Thymus (tissue), 11 donors: ENCODE data around the gene RAMAC. TPM values are rescaled to one million over a fixed set of nuclear protein-coding genes. Genes with fewer than 3 reads are reported as not detected.
"Not testable (repeated sequence)": the region's sequence is repeated elsewhere in the genome, so short reads cannot be mapped to it uniquely, and the experiment has no call there.

Source experiments
- DNase-seq, 9 donors: peaks; one replicate each; pipeline ENCODE4 v3.0.0-alpha.2; 2013; ENCODE audit warnings: low spot score in 9 of 9, low read depth in 6 of 9, missing footprints in 1 of 9
- H3K27ac ChIP-seq, 2 donors: one replicate each; pipeline ENCODE4 v1.5.1; 2013; ENCODE audit warnings: control low read depth in 1 of 2, low read depth in 1 of 2, low read length in 1 of 2, mild to moderate bottlenecking in 1 of 2, moderate library complexity in 1 of 2
- H3K27me3 ChIP-seq, 2 donors: one replicate each; pipeline ENCODE4 v1.5.1; 2013; ENCODE audit warnings: low read length in 1 of 2; ENCODE audit not compliant: control insufficient read depth in 2 of 2, insufficient read depth in 1 of 2
- H3K36me3 ChIP-seq, 2 donors: one replicate each; pipeline ENCODE4 v1.5.1; 2013; ENCODE audit warnings: low read length in 1 of 2, mild to moderate bottlenecking in 1 of 2, moderate library complexity in 1 of 2; ENCODE audit not compliant: control insufficient read depth in 2 of 2, insufficient read depth in 2 of 2
- H3K4me1 ChIP-seq, 2 donors: one replicate each; pipeline ENCODE4 v1.5.1; 2013; ENCODE audit warnings: low read length in 2 of 2; ENCODE audit not compliant: control insufficient read depth in 2 of 2, insufficient read depth in 2 of 2
- H3K4me3 ChIP-seq, 2 donors: one replicate each; pipeline ENCODE4 v1.5.1; 2013; ENCODE audit warnings: low read length in 2 of 2, control low read depth in 1 of 2, mild to moderate bottlenecking in 1 of 2
- H3K9me3 ChIP-seq, 2 donors: one replicate each; pipeline ENCODE4 v1.5.1; 2013; ENCODE audit warnings: low read length in 1 of 2, mild to moderate bottlenecking in 1 of 2; ENCODE audit not compliant: control insufficient read depth in 2 of 2, insufficient read depth in 1 of 2
- WGBS: extraction: QIAGEN DNeasy Blood & Tissue Kit; methylation state at CpG from one replicate; pipeline ENCODE4 v1.1.7; 2013; 5-methylcytosine and 5-hydroxymethylcytosine counted together
- polyA plus RNA-seq: library from polyadenylated mRNA; stranded (reverse); fragments of 200-250 nt; gene quantifications from one replicate; pipeline ENCODE4 v1.2.3, GENCODE V29; 2013
- total RNA-seq: library from RNA; stranded (reverse); fragments of 120-200 nt; gene quantifications from one replicate; pipeline ENCODE4 v1.2.4, GENCODE V29; 2013
- donor health status: healthy.

The RAMAC gene
- total and polyA plus RNA-seq, 2 donors = 39.6 to 42.0 TPM

DNA sequence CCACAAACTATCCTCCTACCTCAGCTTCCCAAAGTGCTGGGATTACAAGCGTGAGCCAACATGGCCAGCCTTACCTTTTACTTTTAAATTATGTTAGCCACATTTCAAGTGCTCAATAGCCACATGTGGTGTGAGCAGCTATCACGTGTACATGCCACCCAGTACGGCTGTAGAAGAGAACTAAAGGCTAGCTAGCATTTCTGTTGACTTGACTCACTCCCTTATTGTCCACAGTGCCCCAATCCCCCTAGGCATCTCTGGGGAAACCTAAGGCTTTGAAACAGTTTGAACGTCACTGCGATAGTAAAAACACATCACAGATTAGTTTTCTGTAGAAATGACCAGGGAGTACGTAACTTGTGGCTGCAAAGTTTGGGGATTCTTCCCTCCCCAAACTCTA is 13.4 kb downstream of the RAMAC start:
- WGBS = 96% methylated on average over 6 of the region's 6 CpGs
- Histone ChIP-seq H3K27me3 (no peaks in the 10 kb centered on the region), H3K27ac (no peak overlapping the region), H3K36me3 (peaks cover 0 to 3% of the 10 kb centered on the region in 2 donors), H3K9me3 (no peaks in the 10 kb centered on the region), H3K4me1 (peaks cover 0 to 4% of the 10 kb centered on the region in 2 donors), H3K4me3 (no peak overlapping the region)
- DNase-seq = no peak

DNA sequence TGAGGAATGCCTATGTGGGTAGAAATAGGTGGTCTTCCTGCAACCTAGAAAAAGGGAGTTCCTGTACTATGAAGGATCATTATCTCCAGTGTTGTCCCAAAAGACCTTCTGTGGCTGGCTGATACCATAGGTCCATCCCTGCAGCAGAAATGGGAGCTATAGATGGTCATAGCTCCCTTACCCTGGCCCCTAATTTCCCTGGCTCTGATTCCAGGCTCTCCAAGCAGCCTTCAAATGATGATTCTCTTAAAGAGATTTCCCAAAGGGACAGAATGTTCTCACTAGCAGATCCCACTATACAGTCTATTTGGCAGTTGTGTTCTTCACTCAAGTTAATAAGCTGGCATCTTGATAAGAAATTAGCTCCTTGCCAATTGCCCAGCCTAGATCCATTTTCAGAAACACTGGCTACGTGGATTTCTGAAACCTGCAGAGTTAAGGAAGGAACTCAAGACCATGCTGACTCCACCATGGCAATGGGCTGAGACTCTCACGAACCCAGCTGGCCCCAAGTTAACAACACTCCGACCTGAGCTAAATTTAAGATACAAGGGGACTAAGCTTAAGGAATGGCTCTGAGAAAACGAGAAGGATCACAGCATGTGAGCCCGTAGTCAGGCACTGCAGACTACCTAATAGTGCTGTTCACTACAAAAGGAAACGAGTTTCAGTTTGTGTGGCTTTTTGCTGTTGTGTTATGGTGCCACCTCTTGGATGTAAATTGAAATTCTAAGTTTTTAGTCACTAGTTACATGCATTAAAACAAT is 14.1 kb downstream of the RAMAC start:
- DNase-seq = peak in 7 of 9 donors; percentile 38 to 77 (median 57)
- H3K27ac ChIP-seq = no peak overlapping the region
- H3K36me3 ChIP-seq = peaks cover 0 to 3% of the 10 kb centered on the region in 2 donors
- H3K4me1 ChIP-seq = peaks cover 0 to 4% of the 10 kb centered on the region in 2 donors
- peak overlapping the region; percentile 19 to 29 for H3K4me3 ChIP-seq
- 9% methylated on average over 6 of the region's 6 CpGs for WGBS
- no peaks in the 10 kb centered on the region for H3K9me3 ChIP-seq
- H3K27me3 ChIP-seq = no peaks in the 10 kb centered on the region

DNA sequence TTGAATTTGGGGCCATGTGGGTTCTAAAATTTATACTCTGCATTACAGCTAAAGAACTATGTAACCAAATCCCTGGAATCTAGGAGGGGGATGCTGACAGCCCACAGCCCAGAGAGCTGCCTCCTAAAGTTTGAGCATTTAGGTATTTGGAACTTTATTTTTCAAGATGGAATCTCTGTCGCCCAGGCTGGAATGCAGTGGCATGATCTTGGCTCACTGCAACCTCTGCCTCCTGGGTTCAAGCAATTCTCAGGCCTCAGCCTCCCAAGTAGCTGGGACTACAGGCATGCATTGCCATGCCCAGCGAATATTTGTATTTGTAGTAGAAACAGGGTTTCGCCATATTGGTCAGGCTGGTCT is 14.6 kb downstream of the RAMAC start:
- H3K4me1 ChIP-seq, H3K27me3 ChIP-seq, H3K9me3 ChIP-seq, H3K27ac ChIP-seq, H3K4me3 ChIP-seq, H3K36me3 ChIP-seq, DNase-seq: not testable (repeated sequence)
- WGBS = 98% methylated on average over 3 of the region's 3 CpGs

DNA sequence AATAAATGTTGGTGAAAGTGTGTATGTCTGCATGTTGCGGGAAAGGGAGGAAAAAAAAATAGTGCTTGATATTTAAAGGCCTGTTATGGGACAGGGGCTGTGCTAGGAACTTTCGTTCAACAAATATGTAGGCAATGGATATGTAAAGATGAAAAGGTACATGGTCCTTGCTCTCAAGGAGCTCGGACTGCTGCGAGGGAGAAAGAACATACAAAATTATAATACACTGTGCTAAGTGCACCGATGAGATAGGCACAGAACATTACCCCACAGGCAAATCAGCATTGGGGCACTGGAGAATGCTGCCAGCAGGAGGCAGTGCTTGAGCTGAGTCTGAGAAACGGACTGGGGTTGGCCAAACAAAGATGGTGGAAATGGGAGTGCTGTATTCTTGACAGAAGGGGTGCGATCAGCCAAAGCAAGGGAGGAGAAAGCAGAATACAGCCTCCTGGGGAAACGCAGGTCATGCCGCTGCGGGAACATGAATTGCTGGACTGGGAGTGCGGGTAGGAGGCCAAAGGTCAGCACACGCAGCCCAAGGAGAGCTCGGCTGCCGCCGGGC is 24.8 kb downstream of the RAMAC start:
- 11% methylated on average over 15 of the region's 15 CpGs for WGBS

DNA sequence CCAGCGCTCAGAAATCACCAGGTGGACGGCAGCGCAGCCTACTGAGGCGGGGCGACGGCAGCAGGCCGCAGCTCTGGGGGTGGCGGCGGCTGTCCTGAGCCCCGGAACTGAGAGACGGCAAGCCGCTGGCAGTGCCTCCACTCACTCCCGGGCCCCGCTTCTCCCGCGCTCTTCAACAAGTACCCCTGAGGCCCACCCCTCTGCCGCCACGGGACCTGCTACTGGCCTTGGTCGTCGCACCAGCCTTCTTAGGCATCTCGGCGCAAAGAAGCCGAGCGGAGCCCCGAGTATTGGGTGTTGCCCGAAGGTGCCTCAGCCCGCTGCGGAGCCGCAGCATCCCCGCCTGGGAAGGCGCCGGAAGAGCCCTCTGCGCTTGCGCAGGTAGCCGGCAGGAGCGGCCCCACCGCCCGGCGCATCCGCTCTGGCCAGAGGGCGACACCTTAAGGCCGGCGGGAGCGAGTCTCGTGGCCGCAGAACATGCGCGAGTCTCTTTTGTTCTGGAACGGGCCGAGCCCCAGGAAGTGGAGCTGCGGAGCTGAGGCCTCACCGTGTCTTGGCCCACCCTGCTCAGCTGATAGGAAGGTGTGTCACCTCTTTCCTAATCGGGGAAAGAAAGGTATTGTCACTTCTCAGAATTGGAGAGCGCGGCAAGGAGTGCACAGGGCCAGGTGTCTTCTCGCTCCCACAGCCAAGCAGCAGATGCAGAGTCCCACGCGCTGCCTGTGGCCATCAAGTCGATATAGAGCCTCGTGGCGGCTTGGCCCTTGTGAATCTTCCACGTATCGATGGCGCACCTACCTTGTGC is 25.5 kb downstream of the RAMAC start, which contains the start of gene C15orf40:
C15orf40 (minus strand) TSS at position 369 of the 805 bp plus-strand sequence; CDS start at position 337, 32 bp downstream.
- Histone ChIP-seq H3K4me3 (peak within 1 kb of the TSS; percentile 89 to 97), H3K36me3 (peaks cover 13 to 19% of the 10 kb centered on the region in 2 donors), H3K4me1 (peaks cover 18 to 19% of the 10 kb centered on the region in 2 donors), H3K27ac (peak within 1 kb of the TSS; percentile 89 to 92), H3K27me3 (no peaks in the 10 kb centered on the region), H3K9me3 (peaks cover 0 to 7% of the 10 kb centered on the region in 2 donors)
- DNase-seq = peak; percentile 61 to 93 (median 82)
- 1% methylated on average over 64 of the region's 64 CpGs for WGBS

More for the DNA sequence above, 24.8 kb downstream of the RAMAC start:
- H3K4me3 ChIP-seq = peak overlapping the region; percentile 89 to 97
- no peaks in the 10 kb centered on the region for H3K27me3 ChIP-seq
- peaks cover 0 to 7% of the 10 kb centered on the region in 2 donors for H3K9me3 ChIP-seq
- DNase-seq = peak; percentile 43 to 85 (median 66)
- peaks cover 18 to 19% of the 10 kb centered on the region in 2 donors for H3K4me1 ChIP-seq
- H3K36me3 ChIP-seq = peaks cover 13 to 21% of the 10 kb centered on the region in 2 donors
- H3K27ac ChIP-seq = peak overlapping the region; percentile 89 to 92

DNA sequence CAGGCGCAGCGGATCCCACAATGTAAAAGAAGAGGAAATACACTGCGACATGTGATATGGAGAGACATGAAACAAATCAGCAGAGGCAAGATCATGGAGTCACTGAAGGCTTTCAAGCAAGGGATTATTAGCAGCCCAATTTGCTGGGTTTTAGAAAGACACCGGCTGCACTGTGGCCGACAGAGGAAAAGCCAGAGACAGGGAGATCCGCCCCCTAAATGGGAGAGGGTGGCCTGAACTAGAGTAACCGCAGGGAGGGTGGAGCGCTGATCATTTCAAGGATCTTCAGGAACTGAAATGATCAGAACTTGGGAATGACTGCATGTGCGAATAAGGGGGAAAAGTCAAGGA is 26.0 kb downstream of the RAMAC start:
- Histone ChIP-seq H3K27ac (peak overlapping the region; percentile 89 to 92), H3K4me1 (peaks cover 18 to 19% of the 10 kb centered on the region in 2 donors), H3K9me3 (peaks cover 0 to 7% of the 10 kb centered on the region in 2 donors), H3K4me3 (peak overlapping the region; percentile 89 to 97), H3K27me3 (no peaks in the 10 kb centered on the region), H3K36me3 (peaks cover 11 to 13% of the 10 kb centered on the region in 2 donors)
- 43% methylated on average over 9 of the region's 9 CpGs for WGBS
- no peak for DNase-seq

DNA sequence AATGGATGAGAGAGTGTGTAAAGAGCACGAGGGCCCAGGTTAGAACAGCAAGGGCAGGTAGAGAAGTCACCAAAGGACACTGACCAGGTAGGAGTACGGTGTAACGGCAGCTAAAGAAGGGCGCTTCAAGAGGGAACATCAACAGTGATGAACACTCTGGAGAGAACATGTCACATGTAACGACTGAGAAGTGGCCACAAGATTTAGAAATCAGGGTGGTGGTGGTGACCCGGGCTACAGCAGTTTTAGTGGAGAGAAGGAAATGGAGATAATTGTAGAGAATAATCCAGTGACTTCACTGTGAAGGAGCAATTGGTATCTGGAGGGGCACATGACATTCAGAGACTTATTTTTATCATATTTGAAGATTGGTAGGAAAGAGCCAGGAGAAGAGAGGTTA is 26.6 kb downstream of the RAMAC start:
- Histone ChIP-seq H3K36me3 (peaks cover 11 to 13% of the 10 kb centered on the region in 2 donors), H3K9me3 (peaks cover 0 to 7% of the 10 kb centered on the region in 2 donors), H3K27ac (no peak overlapping the region), H3K27me3 (no peaks in the 10 kb centered on the region), H3K4me3 (no peak overlapping the region), H3K4me1 (peaks cover 18 to 19% of the 10 kb centered on the region in 2 donors)
- over 99% methylated on average over 6 of the region's 6 CpGs for WGBS
- DNase-seq = no peak

DNA sequence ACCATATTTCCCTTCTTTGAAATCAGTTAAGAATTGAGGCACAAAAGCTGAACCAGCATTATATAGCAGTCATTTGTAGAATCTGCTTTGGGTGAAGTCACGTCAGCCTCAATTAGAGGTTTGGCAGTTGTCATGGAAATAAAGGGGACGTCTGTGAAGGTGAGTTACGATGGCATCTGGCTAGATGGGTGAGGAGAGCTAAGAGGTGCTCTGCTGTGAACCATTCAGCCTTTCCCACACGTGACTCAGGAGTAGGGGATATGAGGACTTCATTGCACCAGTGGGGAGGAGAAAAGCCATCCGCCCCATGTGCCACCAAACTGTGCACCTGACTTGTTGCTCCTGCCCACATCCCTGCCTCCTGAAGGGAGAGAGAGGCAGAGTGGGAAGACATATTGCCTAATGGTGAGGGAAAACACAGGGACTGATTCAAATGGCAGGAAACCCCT is 28.2 kb downstream of the RAMAC start:
- Histone ChIP-seq H3K36me3 (peaks cover 8 to 11% of the 10 kb centered on the region in 2 donors), H3K4me1 (peaks cover 18 to 19% of the 10 kb centered on the region in 2 donors), H3K27ac (no peak overlapping the region), H3K9me3 (peaks cover 0 to 7% of the 10 kb centered on the region in 2 donors), H3K27me3 (no peaks in the 10 kb centered on the region), H3K4me3 (no peak overlapping the region)
- WGBS = 91% methylated on average over 5 of the region's 5 CpGs
- no peak for DNase-seq
